Peyer's patch (tissue), 4 donors: ENCODE measurements around the gene TPGS1. TPM values are rescaled to one million over a fixed set of nuclear protein-coding genes. Genes with fewer than 3 reads are reported as not detected.
A peak's percentile ranks its signal among the peaks of the same experiment; 100 is the strongest.
"Not testable (repeated sequence)": the region's sequence is repeated elsewhere in the genome, so short reads cannot be mapped to it uniquely, and the experiment has no call there.

Experiments
- DNase-seq, 3 donors: peaks; one replicate each; pipeline ENCODE4 v3.0.0-alpha.2; 2017 to 2019
- H3K27ac ChIP-seq, 4 donors: fragments of 200-600 bp; sonication (generic); one replicate each; pipeline ENCODE4 v1.5.1; 2016 to 2019
- H3K27me3 ChIP-seq, 2 donors: fragments of 200-600 bp; sonication (generic); one replicate each; pipeline ENCODE4 v1.5.1; 2019
- H3K36me3 ChIP-seq, 3 donors: fragments of 200-600 bp; sonication (generic); one replicate each; pipeline ENCODE4 v1.5.1; 2016 to 2019
- H3K4me1 ChIP-seq, 4 donors: fragments of 200-600 bp; sonication (generic); one replicate each; pipeline ENCODE4 v1.5.1; 2016 to 2019
- H3K4me3 ChIP-seq, 4 donors: fragments of 200-600 bp; sonication (generic); 1 replicate in 3 of 4; 2 replicates in 1 of 4; pipeline ENCODE4 v1.5.1; 2016 to 2019; ENCODE audit warnings: mild to moderate bottlenecking in 1 of 4
- H3K9me3 ChIP-seq, 4 donors: fragments of 200-600 bp; sonication (generic); one replicate each; pipeline ENCODE4 v1.5.1; 2016 to 2019; ENCODE audit warnings: mild to moderate bottlenecking in 1 of 4
- POLR2A ChIP-seq, 2 donors: fragments of 450-650 bp; IDR thresholded peaks; one replicate each; pipeline ENCODE4 v1.5.1; 2017; ENCODE audit warnings: antibody characterized with exemption in 2 of 2, mild to moderate bottlenecking in 2 of 2, moderate library complexity in 2 of 2
- total RNA-seq, 4 donors: library from RNA; depleted of rRNA; stranded (reverse); fragments of >200 nt; gene quantifications; one replicate each; pipeline ENCODE4 v1.1.0, GENCODE V29; 2016
- TF ChIP-seq, protein P1 (sequence below), 6 experiments: fragments of 450-650 bp in 4 of 6; fragments of 200-600 bp in 2 of 6; sonication (generic) in 1 of 6; IDR thresholded peaks; one replicate each; pipeline ENCODE4 v1.5.1; 2017 to 2019; ENCODE audit warnings: antibody characterized with exemption in 6 of 6, mild to moderate bottlenecking in 3 of 6, moderate library complexity in 1 of 6

The TPGS1 gene
- total RNA-seq, 4 donors from 2014 or later, result 11.6 to 35.7 (median 24.2) TPM

DNA sequence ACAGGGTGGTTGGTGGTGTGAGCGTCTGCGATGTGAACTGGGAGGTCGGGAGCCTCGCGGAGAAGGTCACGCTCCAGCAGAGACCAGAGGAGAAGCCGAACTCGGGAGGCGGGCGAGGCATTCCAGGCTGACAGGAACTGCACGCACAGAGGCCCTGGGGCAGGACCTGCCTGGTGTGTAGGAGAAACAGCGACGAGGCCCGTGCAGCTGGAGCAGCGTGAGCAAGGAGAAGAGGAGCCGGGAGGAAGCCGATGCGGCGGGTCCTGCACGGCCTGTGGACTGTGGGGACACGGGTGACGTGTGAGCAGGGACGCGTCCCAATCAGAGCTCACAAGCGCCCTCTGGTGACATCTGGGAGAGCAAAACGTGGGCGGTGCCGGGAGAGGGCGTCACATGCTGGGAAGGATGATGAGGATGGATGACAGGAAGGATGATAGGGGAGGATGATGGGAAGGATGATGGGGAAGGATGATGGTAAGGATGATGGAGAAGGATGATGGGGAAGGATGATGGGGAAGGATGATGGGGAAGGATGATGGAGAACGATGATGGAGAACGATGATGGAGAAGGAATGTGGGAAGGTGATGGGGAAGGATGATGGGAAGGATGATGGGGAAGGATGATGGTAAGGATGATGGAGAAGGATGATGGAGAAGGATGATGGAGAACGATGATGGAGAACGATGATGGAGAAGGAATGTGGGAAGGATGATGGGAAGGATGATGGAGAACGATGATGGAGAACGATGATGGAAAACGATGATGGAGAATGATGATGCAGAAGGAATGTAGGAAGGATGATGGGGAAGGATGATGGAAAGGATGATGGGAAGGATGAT, 27.1 kb upstream of the TPGS1 start:
- H3K27me3 ChIP-seq, result no peaks in the 10 kb centered on the region
- TF ChIP-seq, protein P1, sequence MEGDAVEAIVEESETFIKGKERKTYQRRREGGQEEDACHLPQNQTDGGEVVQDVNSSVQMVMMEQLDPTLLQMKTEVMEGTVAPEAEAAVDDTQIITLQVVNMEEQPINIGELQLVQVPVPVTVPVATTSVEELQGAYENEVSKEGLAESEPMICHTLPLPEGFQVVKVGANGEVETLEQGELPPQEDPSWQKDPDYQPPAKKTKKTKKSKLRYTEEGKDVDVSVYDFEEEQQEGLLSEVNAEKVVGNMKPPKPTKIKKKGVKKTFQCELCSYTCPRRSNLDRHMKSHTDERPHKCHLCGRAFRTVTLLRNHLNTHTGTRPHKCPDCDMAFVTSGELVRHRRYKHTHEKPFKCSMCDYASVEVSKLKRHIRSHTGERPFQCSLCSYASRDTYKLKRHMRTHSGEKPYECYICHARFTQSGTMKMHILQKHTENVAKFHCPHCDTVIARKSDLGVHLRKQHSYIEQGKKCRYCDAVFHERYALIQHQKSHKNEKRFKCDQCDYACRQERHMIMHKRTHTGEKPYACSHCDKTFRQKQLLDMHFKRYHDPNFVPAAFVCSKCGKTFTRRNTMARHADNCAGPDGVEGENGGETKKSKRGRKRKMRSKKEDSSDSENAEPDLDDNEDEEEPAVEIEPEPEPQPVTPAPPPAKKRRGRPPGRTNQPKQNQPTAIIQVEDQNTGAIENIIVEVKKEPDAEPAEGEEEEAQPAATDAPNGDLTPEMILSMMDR (IDR thresholded peaks at IDR 0.05), result peak in 4 of 6 experiments; percentile 48 to 72 (median 63)
- no peak for TF ChIP-seq POLR2A (IDR thresholded peaks at IDR 0.05)
- H3K4me1 ChIP-seq, result peaks cover 0 to 3% (median 0%) of the 10 kb centered on the region in 4 donors
- no peak overlapping the region for H3K27ac ChIP-seq
- no peaks in the 10 kb centered on the region for H3K9me3 ChIP-seq
- DNase-seq, result peak in 2 of 3 donors; percentile 80 to 84
- no peaks in the 10 kb centered on the region for H3K36me3 ChIP-seq
- peak overlapping the region in 1 of 4 donors; percentile 27 for H3K4me3 ChIP-seq

DNA sequence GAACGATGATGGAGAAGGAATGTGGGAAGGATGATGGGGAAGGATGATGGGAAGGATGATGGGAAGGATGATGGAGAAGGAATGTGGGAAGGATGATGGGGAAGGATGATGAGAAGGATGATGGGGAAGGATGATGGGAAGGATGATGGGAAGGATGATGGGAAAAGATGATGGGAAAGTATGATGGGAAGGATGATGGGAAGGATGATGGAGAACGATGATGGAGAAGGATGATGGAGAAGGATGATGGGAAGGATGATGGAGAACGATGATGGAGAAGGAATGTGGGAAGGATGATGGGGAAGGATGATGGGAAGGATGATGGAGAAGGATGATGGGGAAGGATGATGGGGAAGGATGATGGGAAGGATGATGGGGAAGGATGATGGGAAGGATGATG, 26.2 kb upstream of the TPGS1 start:
- H3K27me3 ChIP-seq, H3K4me3 ChIP-seq, H3K9me3 ChIP-seq, DNase-seq, H3K27ac ChIP-seq, H3K36me3 ChIP-seq, H3K4me1 ChIP-seq: not testable (repeated sequence)

DNA sequence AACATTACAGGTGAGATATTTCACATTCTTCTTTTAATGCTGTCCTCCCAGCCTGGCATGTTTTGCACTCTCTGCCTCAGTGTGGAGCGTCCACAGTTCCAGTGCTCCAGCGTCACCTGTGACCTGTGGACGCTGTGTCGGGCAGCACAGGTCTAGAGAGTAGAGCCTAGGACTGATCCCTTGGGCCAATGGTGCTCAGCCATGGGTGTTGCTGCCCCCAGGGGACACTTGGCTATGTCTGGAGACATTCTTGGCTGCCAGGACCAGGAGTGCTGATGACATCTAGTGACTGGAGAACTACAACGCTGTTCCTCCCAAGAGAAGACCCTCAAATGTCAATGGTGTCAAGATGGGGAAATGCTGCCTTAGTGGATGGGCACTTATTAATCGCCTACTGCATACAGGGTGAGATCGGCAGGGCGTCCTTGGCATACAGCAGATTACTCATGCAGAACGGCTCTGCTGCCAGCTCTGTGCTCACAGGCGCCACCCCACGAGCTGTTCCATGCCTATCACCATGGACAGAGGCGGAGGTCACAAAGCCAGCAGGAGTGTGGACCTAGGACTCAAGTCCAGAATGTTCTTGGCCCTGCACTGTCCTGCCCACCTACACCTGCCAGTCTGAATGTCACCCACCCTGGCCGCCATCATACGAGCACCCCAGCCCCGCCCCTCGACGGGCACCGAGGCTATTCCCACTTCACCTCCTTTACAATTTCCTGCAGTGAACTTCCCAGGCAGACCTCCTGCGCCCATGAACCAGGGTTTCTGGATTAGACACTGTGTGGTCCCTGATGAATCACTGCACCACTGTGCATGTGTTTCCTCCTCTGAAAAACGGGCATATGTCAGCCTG, 24.9 kb upstream of the TPGS1 start:
- Histone ChIP-seq H3K4me1 (peaks cover 0 to 3% (median 0%) of the 10 kb centered on the region in 4 donors), H3K36me3 (no peaks in the 10 kb centered on the region), H3K27ac (no peak overlapping the region), H3K4me3 (no peak overlapping the region), H3K9me3 (no peaks in the 10 kb centered on the region), H3K27me3 (no peaks in the 10 kb centered on the region)
- no peak for DNase-seq
- no peak for TF ChIP-seq POLR2A (IDR thresholded peaks at IDR 0.05)
- TF ChIP-seq, protein P1 (IDR thresholded peaks at IDR 0.05), result no peak

DNA sequence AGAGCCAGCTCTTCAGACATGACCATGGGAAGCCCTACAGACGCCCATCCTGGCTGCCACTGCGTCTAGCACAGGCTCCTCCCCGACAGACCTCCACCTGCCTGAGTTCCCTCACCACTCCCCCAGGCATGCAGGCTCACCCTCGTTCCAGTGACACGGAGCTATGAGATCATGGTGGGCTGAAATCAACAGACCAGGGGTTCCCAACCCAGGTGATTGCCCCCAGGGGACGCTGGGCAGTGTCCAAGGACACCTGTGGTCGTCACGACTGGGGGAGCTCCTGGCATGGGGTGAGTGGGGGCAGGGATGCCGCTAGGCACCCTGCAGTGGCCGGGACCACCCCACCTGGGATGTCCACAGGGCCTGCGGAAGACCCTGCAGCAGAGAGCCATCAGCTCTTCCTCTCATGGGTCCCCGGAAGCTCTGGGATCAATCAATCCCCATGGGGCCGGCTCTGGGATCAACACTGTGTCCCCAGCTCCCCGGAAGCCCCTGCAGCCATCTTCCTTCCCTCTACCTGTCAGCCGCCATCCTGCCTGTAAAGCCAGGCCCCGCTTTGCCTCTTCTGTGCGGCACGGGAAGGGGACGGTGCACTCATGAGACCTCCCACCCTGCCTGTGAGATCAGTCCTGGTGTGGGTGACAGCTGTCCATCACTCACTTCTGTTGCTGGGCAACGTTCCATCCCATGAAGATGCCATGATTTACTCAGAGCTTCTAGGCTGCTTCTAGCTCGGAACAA, 23.8 kb upstream of the TPGS1 start:
- H3K4me1 ChIP-seq, result peaks cover 0 to 10% (median 0%) of the 10 kb centered on the region in 4 donors
- TF ChIP-seq POLR2A (IDR thresholded peaks at IDR 0.05), result no peak
- TF ChIP-seq, protein P1 (IDR thresholded peaks at IDR 0.05), result no peak
- H3K27me3 ChIP-seq, result no peaks in the 10 kb centered on the region
- H3K36me3 ChIP-seq, result no peaks in the 10 kb centered on the region
- DNase-seq, result no peak
- no peak overlapping the region for H3K27ac ChIP-seq
- H3K4me3 ChIP-seq, result no peak overlapping the region
- H3K9me3 ChIP-seq, result no peaks in the 10 kb centered on the region

DNA sequence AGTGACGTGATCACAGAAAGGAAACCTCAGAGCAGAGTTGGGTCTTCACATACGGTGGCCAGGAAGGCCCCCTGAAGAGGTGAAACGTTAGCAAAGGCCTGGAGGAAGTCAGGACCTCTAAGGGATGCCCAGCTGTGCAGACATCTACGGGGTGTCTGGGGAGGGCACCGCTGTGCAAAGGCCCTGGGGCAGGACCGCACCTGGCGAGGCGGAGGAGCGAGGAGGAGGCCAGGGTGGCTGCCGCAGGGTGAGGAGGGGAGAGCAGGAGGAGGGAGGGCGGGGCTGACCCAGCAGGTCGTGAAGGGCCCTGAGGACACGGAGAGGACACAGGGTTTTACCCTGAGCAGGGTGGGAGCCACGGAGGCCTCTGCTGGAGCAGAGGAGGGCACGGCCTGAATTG, 22.8 kb upstream of the TPGS1 start:
- no peak overlapping the region for H3K27ac ChIP-seq
- H3K4me3 ChIP-seq, result no peak overlapping the region
- no peaks in the 10 kb centered on the region for H3K36me3 ChIP-seq
- DNase-seq, result no peak
- no peak for TF ChIP-seq POLR2A (IDR thresholded peaks at IDR 0.05)
- TF ChIP-seq, protein P1 (IDR thresholded peaks at IDR 0.05), result no peak
- peaks cover 0 to 14% (median 2%) of the 10 kb centered on the region in 4 donors for H3K4me1 ChIP-seq
- no peaks in the 10 kb centered on the region for H3K27me3 ChIP-seq
- peaks cover 0 to 4% (median 0%) of the 10 kb centered on the region in 4 donors for H3K9me3 ChIP-seq
